ENCODE results near the gene KIF6. TPM values are rescaled to one million over a fixed set of nuclear protein-coding genes. Genes with fewer than 3 reads are reported as not detected.

KIF6 gene
- total RNA-seq, 1 donor from 2014 or later = not detected

- Histone ChIP-seq H3K27me3 (no peaks in the 10 kb centered on the region), H3K36me3 (no peaks in the 10 kb centered on the region), H3K27ac (no peak overlapping the region), H3K9me3 (no peaks in the 10 kb centered on the region), H3K4me1 (no peaks in the 10 kb centered on the region), H3K4me3 (no peak overlapping the region)
- intact Hi-C loops (cut with DNase I) = no loop called here
- no peak for TF ChIP-seq POLR2A (IDR thresholded peaks at IDR 0.05)
- TF ChIP-seq, protein P1, sequence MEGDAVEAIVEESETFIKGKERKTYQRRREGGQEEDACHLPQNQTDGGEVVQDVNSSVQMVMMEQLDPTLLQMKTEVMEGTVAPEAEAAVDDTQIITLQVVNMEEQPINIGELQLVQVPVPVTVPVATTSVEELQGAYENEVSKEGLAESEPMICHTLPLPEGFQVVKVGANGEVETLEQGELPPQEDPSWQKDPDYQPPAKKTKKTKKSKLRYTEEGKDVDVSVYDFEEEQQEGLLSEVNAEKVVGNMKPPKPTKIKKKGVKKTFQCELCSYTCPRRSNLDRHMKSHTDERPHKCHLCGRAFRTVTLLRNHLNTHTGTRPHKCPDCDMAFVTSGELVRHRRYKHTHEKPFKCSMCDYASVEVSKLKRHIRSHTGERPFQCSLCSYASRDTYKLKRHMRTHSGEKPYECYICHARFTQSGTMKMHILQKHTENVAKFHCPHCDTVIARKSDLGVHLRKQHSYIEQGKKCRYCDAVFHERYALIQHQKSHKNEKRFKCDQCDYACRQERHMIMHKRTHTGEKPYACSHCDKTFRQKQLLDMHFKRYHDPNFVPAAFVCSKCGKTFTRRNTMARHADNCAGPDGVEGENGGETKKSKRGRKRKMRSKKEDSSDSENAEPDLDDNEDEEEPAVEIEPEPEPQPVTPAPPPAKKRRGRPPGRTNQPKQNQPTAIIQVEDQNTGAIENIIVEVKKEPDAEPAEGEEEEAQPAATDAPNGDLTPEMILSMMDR (IDR thresholded peaks at IDR 0.05) = no peak
- no peak for DNase-seq (ENCODE audit: extremely low spot score in 2 of 2)
Observed at GRCh38 chr6:39339096-39339867, 385.9 kb downstream of the KIF6 start.

GRCh38 chr6:39338397-39338796 lies 386.8 kb downstream of the KIF6 start:
- Histone ChIP-seq H3K9me3 (no peaks in the 10 kb centered on the region), H3K4me1 (no peaks in the 10 kb centered on the region), H3K36me3 (no peaks in the 10 kb centered on the region), H3K4me3 (no peak overlapping the region), H3K27me3 (no peaks in the 10 kb centered on the region), H3K27ac (no peak overlapping the region)
- no peak for TF ChIP-seq POLR2A (IDR thresholded peaks at IDR 0.05)
- TF ChIP-seq, protein P1 (IDR thresholded peaks at IDR 0.05) = no peak
- TF ChIP-seq POLR2AphosphoS5 (IDR thresholded peaks at IDR 0.05; ENCODE audit: insufficient read depth in 1 of 2, low read depth in 1 of 2) = no peak
- DNase-seq (ENCODE audit: extremely low spot score in 2 of 2) = no peak
- intact Hi-C loops (cut with DNase I) = no loop called here

- H3K4me3 ChIP-seq = no peak overlapping the region
- intact Hi-C loops (cut with DNase I) = no loop called here
- no peaks in the 10 kb centered on the region for H3K4me1 ChIP-seq
- DNase-seq (ENCODE audit: extremely low spot score in 2 of 2) = no peak
- no peaks in the 10 kb centered on the region for H3K9me3 ChIP-seq
- H3K27ac ChIP-seq = no peak overlapping the region
- no peak for TF ChIP-seq POLR2AphosphoS5 (IDR thresholded peaks at IDR 0.05; ENCODE audit: insufficient read depth in 1 of 2, low read depth in 1 of 2)
- TF ChIP-seq POLR2A (IDR thresholded peaks at IDR 0.05) = no peak
- TF ChIP-seq, protein P1 (IDR thresholded peaks at IDR 0.05) = no peak
- no peaks in the 10 kb centered on the region for H3K27me3 ChIP-seq
- no peaks in the 10 kb centered on the region for H3K36me3 ChIP-seq
Observed at GRCh38 chr6:39335780-39336545, 389.2 kb downstream of the KIF6 start.

DNA sequence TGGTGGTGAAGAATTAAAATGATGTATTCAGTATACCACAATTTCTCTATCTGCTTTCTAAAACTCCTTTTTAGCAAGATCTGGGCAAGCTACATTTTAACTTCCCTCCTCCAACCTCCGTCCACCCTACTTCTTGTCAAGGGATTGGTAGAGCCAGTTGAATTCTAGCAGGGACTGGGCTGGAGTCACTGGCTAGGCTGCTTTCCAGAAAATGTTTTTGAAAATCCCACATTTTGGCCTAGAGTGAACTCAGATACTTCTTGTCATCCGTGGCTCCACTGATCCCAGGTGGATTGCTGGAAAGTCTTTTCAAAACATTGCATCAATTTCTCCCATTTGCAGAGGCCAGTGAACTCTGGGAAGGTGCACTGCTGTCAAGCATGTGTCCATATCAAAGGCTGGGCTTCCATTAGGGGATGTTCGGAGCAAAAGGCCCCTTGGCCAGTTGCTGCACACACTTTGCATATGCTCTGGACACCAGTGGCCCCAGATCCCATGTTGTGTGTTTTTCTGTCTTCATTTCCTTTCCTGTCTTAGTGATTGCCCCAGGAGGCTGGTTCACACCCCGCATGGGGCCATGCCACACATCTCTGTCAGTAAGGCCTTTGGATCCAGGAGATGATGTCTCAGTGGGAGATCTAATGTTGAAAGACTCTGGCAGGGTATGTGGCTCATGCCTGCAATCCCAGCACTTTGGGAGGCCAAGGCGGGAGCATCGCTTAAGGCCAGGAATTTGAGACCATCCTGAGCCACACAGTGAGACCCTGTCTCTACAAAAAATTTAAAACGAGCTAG lies 391.4 kb downstream of the KIF6 start:
- intact Hi-C loops (cut with DNase I) = no loop called here
- no peak for DNase-seq (ENCODE audit: extremely low spot score in 2 of 2)
- Histone ChIP-seq H3K27me3 (no peaks in the 10 kb centered on the region), H3K4me1 (no peaks in the 10 kb centered on the region), H3K9me3 (no peaks in the 10 kb centered on the region), H3K4me3 (no peak overlapping the region), H3K27ac (no peak overlapping the region), H3K36me3 (no peaks in the 10 kb centered on the region)
- TF ChIP-seq POLR2AphosphoS5 (IDR thresholded peaks at IDR 0.05; ENCODE audit: insufficient read depth in 1 of 2, low read depth in 1 of 2) = no peak
- TF ChIP-seq POLR2A (IDR thresholded peaks at IDR 0.05) = no peak
- TF ChIP-seq, protein P1 (IDR thresholded peaks at IDR 0.05) = no peak
